Superior temporal gyrus (tissue), 1 donor: ENCODE measurements around the gene CACNA2D3.
"Not testable (repeated sequence)": the region's sequence is repeated elsewhere in the genome, so short reads cannot be mapped to it uniquely, and the experiment has no call there.

Experiments used
- DNase-seq: peaks from one replicate; pipeline ENCODE4 v3.0.0-alpha.2; 2016; ENCODE audit errors: extremely low spot score

The CACNA2D3 gene

GRCh38 chr3:54122324-54123002 lies at the start of gene CACNA2D3:
Gene CACNA2D3 (plus strand): TSS chr3:54122552.
- no peak for DNase-seq

- no peak for DNase-seq
Measured at GRCh38 chr3:54073386-54073785, 49.0 kb upstream of the CACNA2D3 start.

- DNase-seq = no peak
Measured at GRCh38 chr3:54079314-54079713, 43.0 kb upstream of the CACNA2D3 start.

- DNase-seq = no peak
Measured at GRCh38 chr3:54079730-54080325, 42.5 kb upstream of the CACNA2D3 start.

- no peak for DNase-seq
Measured at GRCh38 chr3:54083921-54084320, 38.4 kb upstream of the CACNA2D3 start.

GRCh38 chr3:54085936-54086335 lies 36.4 kb upstream of the CACNA2D3 start:
- DNase-seq = no peak

- DNase-seq = no peak
Measured at GRCh38 chr3:54086652-54087405, 35.5 kb upstream of the CACNA2D3 start.

- DNase-seq = no peak
Measured at GRCh38 chr3:54087581-54088410, 34.6 kb upstream of the CACNA2D3 start.

- no peak for DNase-seq
Measured at GRCh38 chr3:54093491-54094248, 28.7 kb upstream of the CACNA2D3 start.

GRCh38 chr3:54094926-54095325 lies 27.4 kb upstream of the CACNA2D3 start:
- no peak for DNase-seq

- no peak for DNase-seq
Measured at GRCh38 chr3:54099381-54099780, 23.0 kb upstream of the CACNA2D3 start.

GRCh38 chr3:54104084-54104483 lies 18.3 kb upstream of the CACNA2D3 start:
- no peak for DNase-seq

- DNase-seq = not testable (repeated sequence)
Measured at GRCh38 chr3:54116129-54116528, 6.2 kb upstream of the CACNA2D3 start.

GRCh38 chr3:54120657-54121413 lies 1.5 kb upstream of the CACNA2D3 start:
- no peak for DNase-seq

GRCh38 chr3:54121414-54122323 lies 683 bp upstream of the CACNA2D3 start:
- DNase-seq = no peak

- no peak for DNase-seq
Measured at GRCh38 chr3:54123003-54123775, 837 bp downstream of the CACNA2D3 start.

- DNase-seq = no peak
Measured at GRCh38 chr3:54123776-54124196, 1.4 kb downstream of the CACNA2D3 start.

GRCh38 chr3:54125300-54125699 lies 2.9 kb downstream of the CACNA2D3 start:
- no peak for DNase-seq

- DNase-seq = no peak
Measured at GRCh38 chr3:54126551-54126950, 4.2 kb downstream of the CACNA2D3 start.
